ENCODE results near the gene PIGR. TPM values are rescaled to one million over a fixed set of nuclear protein-coding genes. Genes with fewer than 3 reads are reported as not detected.

Gene PIGR
- total RNA-seq, 1 experiment from 2014 or later, result 2.6 TPM

DNA sequence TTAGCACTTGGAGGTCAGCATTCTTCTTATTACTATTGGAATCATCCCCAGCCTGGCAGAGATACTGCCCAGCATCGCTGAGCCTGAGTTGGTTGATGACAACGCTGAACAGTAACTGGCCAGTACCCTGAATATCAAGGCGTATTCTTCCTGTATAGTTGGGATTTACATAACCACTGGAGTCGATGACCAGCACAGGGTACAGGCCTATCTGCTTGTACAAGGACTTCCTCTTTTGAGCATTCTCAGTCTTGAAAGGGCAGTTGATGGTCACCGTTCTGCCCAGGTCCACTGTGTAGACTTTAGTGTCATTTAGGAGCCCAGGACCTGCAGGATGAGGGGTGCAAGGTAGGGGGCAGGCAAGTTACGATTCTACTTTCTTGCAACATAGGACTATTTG is 8.8 kb downstream of the PIGR start:
- H3K27me3 ChIP-seq (ENCODE audit: insufficient read depth, low read length), result 0 out of 2 replicates have a peak, but pooled peaks cover under 1% of the 10 kb centered on the region
- ChIA-PET RAD21 (ENCODE audit: low non-redundant PET in 1 of 2, low total read pairs in 2 of 2, uncharacterized antibody in 2 of 2, unreplicated experiment in 2 of 2) (no interaction called here), CTCF (interaction anchor here (1.3 to 2.5 kb wide), 2 partner anchors 8 to 44 kb away, joined by 4 to 14 read pairs; partner anchors contain the start of gene PIGR), POLR2A (no interaction called here)
- H3K79me2 ChIP-seq (ENCODE audit: insufficient read depth, low read length), result no peaks in the 10 kb centered on the region
- DNase-seq (ENCODE audit: low read depth, low spot score) (no peak), ATAC-seq (no peak)
- no peaks in the 10 kb centered on the region for H3K9me3 ChIP-seq (ENCODE audit: control insufficient read depth in 1 of 2, insufficient read depth in 1 of 2, low read depth in 1 of 2, low read length in 2 of 2)
- intact Hi-C loops (cut with micrococcal nuclease), result no loop called here
- no peak overlapping the region for H3K4me2 ChIP-seq (ENCODE audit: low read length)
- no TSS peak for BruUV-seq (replicated peaks)
- H3K36me3 ChIP-seq (ENCODE audit: control insufficient read depth in 1 of 2, insufficient read depth in 2 of 2, low read length in 2 of 2), result no peaks in the 10 kb centered on the region
- no peak overlapping the region for H3K9ac ChIP-seq (ENCODE audit: low read length)
- TF ChIP-seq, protein P1, sequence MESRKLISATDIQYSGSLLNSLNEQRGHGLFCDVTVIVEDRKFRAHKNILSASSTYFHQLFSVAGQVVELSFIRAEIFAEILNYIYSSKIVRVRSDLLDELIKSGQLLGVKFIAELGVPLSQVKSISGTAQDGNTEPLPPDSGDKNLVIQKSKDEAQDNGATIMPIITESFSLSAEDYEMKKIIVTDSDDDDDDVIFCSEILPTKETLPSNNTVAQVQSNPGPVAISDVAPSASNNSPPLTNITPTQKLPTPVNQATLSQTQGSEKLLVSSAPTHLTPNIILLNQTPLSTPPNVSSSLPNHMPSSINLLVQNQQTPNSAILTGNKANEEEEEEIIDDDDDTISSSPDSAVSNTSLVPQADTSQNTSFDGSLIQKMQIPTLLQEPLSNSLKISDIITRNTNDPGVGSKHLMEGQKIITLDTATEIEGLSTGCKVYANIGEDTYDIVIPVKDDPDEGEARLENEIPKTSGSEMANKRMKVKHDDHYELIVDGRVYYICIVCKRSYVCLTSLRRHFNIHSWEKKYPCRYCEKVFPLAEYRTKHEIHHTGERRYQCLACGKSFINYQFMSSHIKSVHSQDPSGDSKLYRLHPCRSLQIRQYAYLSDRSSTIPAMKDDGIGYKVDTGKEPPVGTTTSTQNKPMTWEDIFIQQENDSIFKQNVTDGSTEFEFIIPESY (IDR thresholded peaks at IDR 0.05; ENCODE audit: extremely low read depth, insufficient replicate concordance, low read length), result no peak
- TF ChIP-seq POLR2AphosphoS5 (IDR thresholded peaks at IDR 0.05; ENCODE audit: low read depth, low read length) (no peak), CEBPB (IDR thresholded peaks at IDR 0.05; ENCODE audit: low read depth) (no peak), ZFX (IDR thresholded peaks at IDR 0.05) (no peak), ELF1 (IDR thresholded peaks at IDR 0.05; ENCODE audit: borderline replicate concordance, low read depth) (no peak), SIN3A (IDR thresholded peaks at IDR 0.05; ENCODE audit: low read depth) (no peak), POLR2A (IDR thresholded peaks at IDR 0.05; ENCODE audit: borderline replicate concordance, extremely low read depth, insufficient read depth, insufficient read length) (no peak), YY1 (IDR thresholded peaks at IDR 0.05; ENCODE audit: extremely low read depth, insufficient replicate concordance, low read depth, low read length) (no peak), EZH2 (IDR thresholded peaks at IDR 0.05) (no peak), SP1 (IDR thresholded peaks at IDR 0.05; ENCODE audit: low read depth) (no peak), FOSL1 (IDR thresholded peaks at IDR 0.05; ENCODE audit: low read depth) (no peak), TCF7L2 (IDR thresholded peaks at IDR 0.05; ENCODE audit: borderline replicate concordance, extremely low read depth, insufficient read depth, insufficient read length) (no peak), CBX3 (IDR thresholded peaks at IDR 0.05; ENCODE audit: low read depth) (no peak)
- TF ChIP-seq, protein P2, sequence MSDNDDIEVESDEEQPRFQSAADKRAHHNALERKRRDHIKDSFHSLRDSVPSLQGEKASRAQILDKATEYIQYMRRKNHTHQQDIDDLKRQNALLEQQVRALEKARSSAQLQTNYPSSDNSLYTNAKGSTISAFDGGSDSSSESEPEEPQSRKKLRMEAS (IDR thresholded peaks at IDR 0.05), result no peak
- no peak overlapping the region for H3K27ac ChIP-seq (ENCODE audit: low read depth, low read length)
- no peaks in the 10 kb centered on the region for H3K4me1 ChIP-seq (ENCODE audit: control insufficient read depth in 1 of 2, insufficient read depth in 2 of 2, low read length in 2 of 2)
- no peaks in the 10 kb centered on the region for H4K20me1 ChIP-seq (ENCODE audit: insufficient read depth)
- H3K4me3 ChIP-seq (replicated peaks in 1 of 2; ENCODE audit: low read depth in 1 of 2, low read length in 2 of 2), result no peak overlapping the region
- no peak overlapping the region for H2AFZ ChIP-seq (ENCODE audit: low read depth, low read length, poor library complexity, severe bottlenecking)
- H3K9me2 ChIP-seq (ENCODE audit: insufficient read depth), result no peaks in the 10 kb centered on the region

Measured in HCT116 (cell line).